ENCODE measurements around the gene DEFB115.
"Not testable (repeated sequence)": the region's sequence is repeated elsewhere in the genome, so short reads cannot be mapped to it uniquely, and the experiment has no call there.

GRCh38 chr20:31284964-31285363, 27.5 kb downstream of the DEFB115 start:
- TF ChIP-seq CTCF, POLR2A (IDR thresholded peaks at IDR 0.05): not testable (repeated sequence)

Data from adrenal gland (tissue), 5 donors.